Thymus (tissue), 11 donors: ENCODE measurements around the gene S100A13. TPM values are rescaled to one million over a fixed set of nuclear protein-coding genes. Genes with fewer than 3 reads are reported as not detected.
"Not testable (repeated sequence)": the region's sequence is repeated elsewhere in the genome, so short reads cannot be mapped to it uniquely, and the experiment has no call there.

Source experiments
- DNase-seq, 9 donors: peaks; one replicate each; pipeline ENCODE4 v3.0.0-alpha.2; 2013; ENCODE audit warnings: low spot score in 9 of 9, low read depth in 6 of 9, missing footprints in 1 of 9
- H3K27ac ChIP-seq, 2 donors: one replicate each; pipeline ENCODE4 v1.5.1; 2013; ENCODE audit warnings: control low read depth in 1 of 2, low read depth in 1 of 2, low read length in 1 of 2, mild to moderate bottlenecking in 1 of 2, moderate library complexity in 1 of 2
- H3K27me3 ChIP-seq, 2 donors: one replicate each; pipeline ENCODE4 v1.5.1; 2013; ENCODE audit warnings: low read length in 1 of 2; ENCODE audit not compliant: control insufficient read depth in 2 of 2, insufficient read depth in 1 of 2
- H3K36me3 ChIP-seq, 2 donors: one replicate each; pipeline ENCODE4 v1.5.1; 2013; ENCODE audit warnings: low read length in 1 of 2, mild to moderate bottlenecking in 1 of 2, moderate library complexity in 1 of 2; ENCODE audit not compliant: control insufficient read depth in 2 of 2, insufficient read depth in 2 of 2
- H3K4me1 ChIP-seq, 2 donors: one replicate each; pipeline ENCODE4 v1.5.1; 2013; ENCODE audit warnings: low read length in 2 of 2; ENCODE audit not compliant: control insufficient read depth in 2 of 2, insufficient read depth in 2 of 2
- H3K4me3 ChIP-seq, 2 donors: one replicate each; pipeline ENCODE4 v1.5.1; 2013; ENCODE audit warnings: low read length in 2 of 2, control low read depth in 1 of 2, mild to moderate bottlenecking in 1 of 2
- H3K9me3 ChIP-seq, 2 donors: one replicate each; pipeline ENCODE4 v1.5.1; 2013; ENCODE audit warnings: low read length in 1 of 2, mild to moderate bottlenecking in 1 of 2; ENCODE audit not compliant: control insufficient read depth in 2 of 2, insufficient read depth in 1 of 2
- WGBS: extraction: QIAGEN DNeasy Blood & Tissue Kit; methylation state at CpG from one replicate; pipeline ENCODE4 v1.1.7; 2013; 5-methylcytosine and 5-hydroxymethylcytosine counted together
- polyA plus RNA-seq: library from polyadenylated mRNA; stranded (reverse); fragments of 200-250 nt; gene quantifications from one replicate; pipeline ENCODE4 v1.2.3, GENCODE V29; 2013
- total RNA-seq: library from RNA; stranded (reverse); fragments of 120-200 nt; gene quantifications from one replicate; pipeline ENCODE4 v1.2.4, GENCODE V29; 2013
- donor health status: healthy.

Gene S100A13
- total and polyA plus RNA-seq, 2 donors, result 32.0 to 96.1 TPM

- DNase-seq, result no peak
- Histone ChIP-seq H3K27ac (no peak overlapping the region), H3K36me3 (no peaks in the 10 kb centered on the region), H3K9me3 (peaks cover 0 to 3% of the 10 kb centered on the region in 2 donors), H3K27me3 (no peaks in the 10 kb centered on the region), H3K4me3 (no peak overlapping the region), H3K4me1 (peaks cover 0 to 5% of the 10 kb centered on the region in 2 donors)
- WGBS, result 97% methylated on average over 8 of the region's 8 CpGs
Measured at GRCh38 chr1:153607381-153607780, 19.9 kb downstream of the S100A13 start.

DNA sequence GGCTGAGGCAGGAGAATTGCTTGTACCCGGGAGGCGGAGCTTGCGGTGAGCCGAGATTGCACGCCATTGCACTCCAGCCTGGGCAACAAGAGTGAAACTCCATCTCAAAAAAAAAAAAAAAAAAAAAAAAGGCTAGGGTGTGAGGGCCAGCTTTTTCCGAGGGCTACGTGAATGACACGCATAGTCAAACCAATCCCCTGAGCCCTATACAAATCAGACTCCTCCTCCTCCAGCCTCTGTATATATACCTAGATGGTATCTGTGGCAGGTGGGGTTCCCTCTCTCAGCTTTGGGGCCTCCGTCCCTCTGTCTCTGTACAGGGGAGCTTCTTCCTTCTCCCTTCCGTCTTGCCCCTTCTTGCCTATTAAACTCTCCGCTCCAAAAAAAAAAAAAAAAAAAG lies 21.1 kb downstream of the S100A13 start:
- no peak for DNase-seq
- Histone ChIP-seq H3K9me3 (peaks cover 0 to 3% of the 10 kb centered on the region in 2 donors), H3K4me3 (no peak overlapping the region), H3K36me3 (no peaks in the 10 kb centered on the region), H3K27ac (no peak overlapping the region), H3K27me3 (no peaks in the 10 kb centered on the region), H3K4me1 (peaks cover 0 to 7% of the 10 kb centered on the region in 2 donors)
- WGBS, result 91% methylated on average over 11 of the region's 11 CpGs

GRCh38 chr1:153602749-153603148 lies 24.6 kb downstream of the S100A13 start:
- Histone ChIP-seq H3K4me1 (peaks cover 10 to 28% of the 10 kb centered on the region in 2 donors), H3K27ac (peak overlapping the region in 1 of 2 donors; percentile 30), H3K9me3 (peaks cover 0 to 3% of the 10 kb centered on the region in 2 donors), H3K27me3 (no peaks in the 10 kb centered on the region), H3K4me3 (no peak overlapping the region), H3K36me3 (no peaks in the 10 kb centered on the region)
- 69% methylated on average over 6 of the region's 6 CpGs for WGBS
- DNase-seq, result peak in 1 of 9 donors; percentile 35

DNA sequence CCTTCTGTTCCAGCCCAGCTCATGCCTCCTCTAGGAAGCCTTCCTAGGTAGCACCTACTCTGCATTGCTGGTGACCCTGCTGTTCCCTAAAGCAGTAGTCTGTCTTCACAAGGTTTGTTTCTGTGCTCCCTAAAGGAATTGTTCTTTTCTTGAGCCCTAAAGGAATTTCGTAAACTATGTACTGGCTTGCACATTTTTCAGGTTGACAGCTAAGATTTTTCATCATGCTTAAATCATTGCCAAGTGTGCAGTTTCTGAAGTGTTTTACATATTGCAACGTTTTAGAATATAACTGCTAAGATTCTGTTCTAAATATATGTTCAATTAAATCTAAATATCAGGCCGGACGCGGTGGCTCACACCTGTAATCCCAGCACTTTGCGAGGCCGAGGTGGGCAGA lies 27.5 kb downstream of the S100A13 start:
- H3K9me3 ChIP-seq, result peaks cover 0 to 3% of the 10 kb centered on the region in 2 donors
- peaks cover 16 to 40% of the 10 kb centered on the region in 2 donors for H3K4me1 ChIP-seq
- no peak overlapping the region for H3K27ac ChIP-seq
- WGBS, result 95% methylated on average over 7 of the region's 7 CpGs
- H3K27me3 ChIP-seq, result no peaks in the 10 kb centered on the region
- H3K4me3 ChIP-seq, result no peak overlapping the region
- H3K36me3 ChIP-seq, result no peaks in the 10 kb centered on the region
- no peak for DNase-seq

DNA sequence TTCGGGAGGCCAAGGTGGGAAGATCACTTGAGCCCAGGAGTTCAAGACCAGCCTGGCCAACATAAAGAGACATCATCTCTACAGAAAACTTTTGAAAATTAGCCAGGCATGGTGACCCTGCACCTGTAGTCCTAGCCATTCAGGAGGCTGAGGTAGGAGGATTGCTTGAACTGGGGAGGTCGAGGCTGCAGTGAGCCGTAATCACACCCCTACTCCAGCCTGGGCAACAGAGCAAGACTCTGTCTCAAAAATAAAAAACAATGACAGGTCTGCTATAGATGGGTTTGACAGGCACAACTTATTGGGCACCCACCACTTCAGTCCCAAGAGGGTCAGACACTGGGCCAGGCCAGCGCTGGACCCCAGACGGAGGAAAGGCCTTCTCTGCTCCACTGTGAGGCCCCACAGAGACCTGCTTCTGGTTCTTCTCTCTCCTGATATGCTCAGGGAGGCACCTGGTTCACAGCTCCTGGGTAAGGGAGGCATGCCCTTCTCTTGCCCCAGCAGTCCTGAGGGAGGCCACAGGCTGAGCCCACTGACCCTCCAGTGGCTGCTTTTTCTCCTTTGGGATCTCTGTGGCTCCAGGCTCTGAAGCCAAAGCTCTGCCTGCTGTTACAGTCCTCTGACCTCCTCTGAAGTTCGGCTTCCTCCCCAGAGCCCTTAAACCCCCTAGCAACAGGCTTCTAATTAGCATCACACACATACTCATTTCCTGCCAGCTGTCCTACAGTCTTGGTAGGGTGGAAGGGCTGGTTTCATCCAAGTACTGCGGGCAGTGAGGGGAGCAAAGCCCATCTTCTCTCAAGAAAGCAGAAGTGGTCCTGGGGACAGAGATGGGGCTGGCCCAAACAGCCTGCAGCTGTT lies 28.8 kb downstream of the S100A13 start:
- WGBS, result 52% methylated on average over 7 of the region's 7 CpGs
- peak overlapping the region; percentile 91 to 98 for H3K27ac ChIP-seq

DNA sequence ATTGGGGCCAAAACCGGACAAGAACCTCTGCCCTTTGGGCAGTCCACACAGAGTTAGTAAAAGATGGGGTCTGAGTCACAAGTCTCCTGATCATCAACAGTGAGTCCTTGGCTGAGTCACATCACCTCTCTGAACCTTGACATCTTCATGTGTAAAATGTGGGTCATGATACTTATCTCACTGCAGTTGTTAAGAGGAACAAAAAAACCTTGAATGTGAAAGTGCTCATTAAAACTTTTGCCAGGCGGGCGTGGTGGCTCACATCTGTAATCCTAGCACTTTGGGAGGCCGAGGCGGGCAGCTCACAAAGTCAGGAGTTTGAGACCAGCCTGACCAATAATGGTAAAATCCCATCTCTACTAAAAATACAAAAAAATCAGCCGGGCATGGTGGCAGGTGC lies 30.1 kb downstream of the S100A13 start:
- peak in 5 of 9 donors; percentile 24 to 71 (median 38) for DNase-seq
- Histone ChIP-seq H3K27ac (peak overlapping the region; percentile 79 to 98), H3K4me3 (no peak overlapping the region), H3K4me1 (peaks cover 16 to 34% of the 10 kb centered on the region in 2 donors), H3K27me3 (no peaks in the 10 kb centered on the region), H3K9me3 (no peaks in the 10 kb centered on the region), H3K36me3 (no peaks in the 10 kb centered on the region)
- WGBS, result 79% methylated on average over 6 of the region's 6 CpGs

More for the DNA sequence above, 28.8 kb downstream of the S100A13 start:
- DNase-seq, result peak; percentile 50 to 88 (median 63)
- Histone ChIP-seq H3K4me1 (peaks cover 16 to 40% of the 10 kb centered on the region in 2 donors), H3K4me3 (no peak overlapping the region), H3K36me3 (no peaks in the 10 kb centered on the region), H3K9me3 (peaks cover 0 to 3% of the 10 kb centered on the region in 2 donors), H3K27me3 (no peaks in the 10 kb centered on the region)

GRCh38 chr1:153592748-153593147 lies 34.6 kb downstream of the S100A13 start:
- DNase-seq, result no peak
- H3K27me3 ChIP-seq, result no peaks in the 10 kb centered on the region
- WGBS, result 89% methylated on average over 4 of the region's 4 CpGs
- H3K36me3 ChIP-seq, result no peaks in the 10 kb centered on the region
- peaks cover 6 to 12% of the 10 kb centered on the region in 2 donors for H3K4me1 ChIP-seq
- H3K27ac ChIP-seq, result no peak overlapping the region
- H3K4me3 ChIP-seq, result no peak overlapping the region
- H3K9me3 ChIP-seq, result no peaks in the 10 kb centered on the region

- no peaks in the 10 kb centered on the region for H3K9me3 ChIP-seq
- H3K4me1 ChIP-seq, result no peaks in the 10 kb centered on the region
- WGBS, result 98% methylated on average over 2 of the region's 2 CpGs
- no peaks in the 10 kb centered on the region for H3K27me3 ChIP-seq
- H3K4me3 ChIP-seq, result no peak overlapping the region
- H3K36me3 ChIP-seq, result no peaks in the 10 kb centered on the region
- no peak for DNase-seq
- no peak overlapping the region for H3K27ac ChIP-seq
Measured at GRCh38 chr1:153588482-153588881, 38.8 kb downstream of the S100A13 start.

DNA sequence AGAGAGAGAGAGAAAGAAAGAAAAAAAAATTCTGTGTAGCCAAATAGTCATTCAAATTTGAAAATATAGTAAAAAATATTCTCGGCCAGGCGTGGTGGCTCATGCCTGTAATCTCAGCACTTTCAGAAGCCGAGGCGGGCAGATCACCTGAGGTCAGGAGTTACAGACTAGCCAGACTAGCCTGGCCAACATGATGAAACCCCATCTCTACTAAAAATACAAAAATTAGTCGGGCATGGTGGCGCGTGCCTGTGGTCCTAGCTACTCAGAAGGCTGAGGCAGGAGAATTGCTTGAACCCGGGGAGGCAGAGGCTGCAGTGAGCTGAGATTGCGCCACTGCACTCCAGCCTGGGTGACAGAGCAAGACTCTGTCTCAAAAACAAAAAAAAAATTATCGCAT lies 39.3 kb downstream of the S100A13 start:
- DNase-seq, H3K27ac ChIP-seq, H3K4me1 ChIP-seq, H3K9me3 ChIP-seq, H3K27me3 ChIP-seq, H3K36me3 ChIP-seq, H3K4me3 ChIP-seq: not testable (repeated sequence)
- 97% methylated on average over 10 of the region's 10 CpGs for WGBS
